ENCODE measurements around the gene SBF2.

The SBF2 gene

DNA sequence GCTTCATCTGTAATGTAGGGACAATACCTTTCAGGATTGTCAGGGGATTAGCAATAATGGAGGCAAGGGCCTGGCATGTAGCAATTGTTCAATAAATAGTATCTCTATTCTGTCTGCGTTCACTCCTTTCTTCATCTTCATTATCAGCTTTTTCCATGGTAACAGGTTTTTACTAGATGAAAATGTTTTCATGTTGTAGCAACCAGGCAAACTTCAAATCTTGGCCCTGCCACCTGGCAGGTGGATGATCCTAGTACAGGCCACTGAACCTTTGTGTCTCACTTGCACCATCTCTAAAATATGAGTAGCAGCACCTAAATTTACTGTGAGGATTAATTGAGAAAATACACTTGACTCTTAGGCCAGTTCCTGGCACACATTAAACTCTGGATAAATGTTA, 546.8 kb downstream of the SBF2 start:
- no peak for TF ChIP-seq POLR2AphosphoS5 (IDR thresholded peaks at IDR 0.05; ENCODE audit: low read depth, low read length)
- TF ChIP-seq, protein P1, sequence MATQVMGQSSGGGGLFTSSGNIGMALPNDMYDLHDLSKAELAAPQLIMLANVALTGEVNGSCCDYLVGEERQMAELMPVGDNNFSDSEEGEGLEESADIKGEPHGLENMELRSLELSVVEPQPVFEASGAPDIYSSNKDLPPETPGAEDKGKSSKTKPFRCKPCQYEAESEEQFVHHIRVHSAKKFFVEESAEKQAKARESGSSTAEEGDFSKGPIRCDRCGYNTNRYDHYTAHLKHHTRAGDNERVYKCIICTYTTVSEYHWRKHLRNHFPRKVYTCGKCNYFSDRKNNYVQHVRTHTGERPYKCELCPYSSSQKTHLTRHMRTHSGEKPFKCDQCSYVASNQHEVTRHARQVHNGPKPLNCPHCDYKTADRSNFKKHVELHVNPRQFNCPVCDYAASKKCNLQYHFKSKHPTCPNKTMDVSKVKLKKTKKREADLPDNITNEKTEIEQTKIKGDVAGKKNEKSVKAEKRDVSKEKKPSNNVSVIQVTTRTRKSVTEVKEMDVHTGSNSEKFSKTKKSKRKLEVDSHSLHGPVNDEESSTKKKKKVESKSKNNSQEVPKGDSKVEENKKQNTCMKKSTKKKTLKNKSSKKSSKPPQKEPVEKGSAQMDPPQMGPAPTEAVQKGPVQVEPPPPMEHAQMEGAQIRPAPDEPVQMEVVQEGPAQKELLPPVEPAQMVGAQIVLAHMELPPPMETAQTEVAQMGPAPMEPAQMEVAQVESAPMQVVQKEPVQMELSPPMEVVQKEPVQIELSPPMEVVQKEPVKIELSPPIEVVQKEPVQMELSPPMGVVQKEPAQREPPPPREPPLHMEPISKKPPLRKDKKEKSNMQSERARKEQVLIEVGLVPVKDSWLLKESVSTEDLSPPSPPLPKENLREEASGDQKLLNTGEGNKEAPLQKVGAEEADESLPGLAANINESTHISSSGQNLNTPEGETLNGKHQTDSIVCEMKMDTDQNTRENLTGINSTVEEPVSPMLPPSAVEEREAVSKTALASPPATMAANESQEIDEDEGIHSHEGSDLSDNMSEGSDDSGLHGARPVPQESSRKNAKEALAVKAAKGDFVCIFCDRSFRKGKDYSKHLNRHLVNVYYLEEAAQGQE (IDR thresholded peaks at IDR 0.05; ENCODE audit: insufficient read depth in 1 of 2, low read depth in 2 of 2, low read length in 2 of 2): no peak
- no peak for TF ChIP-seq SIN3A (IDR thresholded peaks at IDR 0.05; ENCODE audit: borderline replicate concordance, insufficient read depth, low read length)
- TF ChIP-seq FOXP2 (optimal IDR thresholded peaks at IDR 0.05; ENCODE audit: borderline replicate concordance, extremely low read depth, extremely low read length, insufficient read depth): no peak
- no peak for TF ChIP-seq TAF1 (IDR thresholded peaks at IDR 0.05; ENCODE audit: borderline replicate concordance, insufficient read depth, low read length)

DNA sequence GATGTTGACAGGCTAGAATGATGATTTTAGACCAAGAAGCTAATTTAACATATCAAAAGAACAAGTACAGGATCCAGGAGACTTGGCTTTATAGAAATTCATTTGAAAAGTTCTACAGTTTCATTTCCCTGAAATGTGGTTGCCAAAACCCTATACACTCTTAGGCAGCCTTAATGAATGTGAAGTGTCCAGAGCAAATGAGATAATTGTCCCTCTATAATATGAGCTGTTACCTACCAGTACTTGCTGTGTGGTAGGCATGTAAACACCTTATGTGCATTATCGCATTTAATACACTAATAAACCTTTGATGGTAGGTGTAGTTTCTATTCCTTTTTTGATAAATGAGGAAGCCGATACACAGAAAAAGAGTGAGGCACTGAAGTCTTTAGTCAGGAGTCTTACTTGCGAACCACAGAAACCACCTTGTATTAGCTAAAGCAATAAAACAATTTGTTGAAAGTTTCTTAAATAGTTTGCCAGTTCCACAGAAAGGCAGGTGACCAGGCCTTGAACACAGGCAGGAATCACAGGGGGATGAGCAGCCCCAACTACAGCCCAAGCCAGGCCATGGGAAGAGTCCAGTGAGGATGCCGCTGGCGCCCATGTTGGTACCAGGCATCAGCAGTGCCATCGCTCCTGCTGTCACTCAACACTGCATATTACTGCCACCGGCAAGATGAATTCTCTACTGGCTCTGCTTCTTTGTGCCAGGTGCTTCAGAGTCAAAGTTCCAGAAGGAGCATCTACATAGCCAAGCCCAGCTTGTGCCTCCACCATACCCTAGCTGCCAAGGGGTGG, 548.4 kb downstream of the SBF2 start:
- TF ChIP-seq FOXP2 (optimal IDR thresholded peaks at IDR 0.05; ENCODE audit: borderline replicate concordance, extremely low read depth, extremely low read length, insufficient read depth) (no peak), POLR2AphosphoS5 (IDR thresholded peaks at IDR 0.05; ENCODE audit: low read depth, low read length) (no peak), TAF1 (IDR thresholded peaks at IDR 0.05; ENCODE audit: borderline replicate concordance, insufficient read depth, low read length) (no peak)
- TF ChIP-seq, protein P1 (IDR thresholded peaks at IDR 0.05; ENCODE audit: insufficient read depth in 1 of 2, low read depth in 2 of 2, low read length in 2 of 2): no peak

- no peak for TF ChIP-seq SIN3A (IDR thresholded peaks at IDR 0.05; ENCODE audit: borderline replicate concordance, insufficient read depth, low read length)
- TF ChIP-seq, protein P1 (IDR thresholded peaks at IDR 0.05; ENCODE audit: insufficient read depth in 1 of 2, low read depth in 2 of 2, low read length in 2 of 2): no peak
Observed at GRCh38 chr11:9741260-9741659, 552.8 kb downstream of the SBF2 start.

DNA sequence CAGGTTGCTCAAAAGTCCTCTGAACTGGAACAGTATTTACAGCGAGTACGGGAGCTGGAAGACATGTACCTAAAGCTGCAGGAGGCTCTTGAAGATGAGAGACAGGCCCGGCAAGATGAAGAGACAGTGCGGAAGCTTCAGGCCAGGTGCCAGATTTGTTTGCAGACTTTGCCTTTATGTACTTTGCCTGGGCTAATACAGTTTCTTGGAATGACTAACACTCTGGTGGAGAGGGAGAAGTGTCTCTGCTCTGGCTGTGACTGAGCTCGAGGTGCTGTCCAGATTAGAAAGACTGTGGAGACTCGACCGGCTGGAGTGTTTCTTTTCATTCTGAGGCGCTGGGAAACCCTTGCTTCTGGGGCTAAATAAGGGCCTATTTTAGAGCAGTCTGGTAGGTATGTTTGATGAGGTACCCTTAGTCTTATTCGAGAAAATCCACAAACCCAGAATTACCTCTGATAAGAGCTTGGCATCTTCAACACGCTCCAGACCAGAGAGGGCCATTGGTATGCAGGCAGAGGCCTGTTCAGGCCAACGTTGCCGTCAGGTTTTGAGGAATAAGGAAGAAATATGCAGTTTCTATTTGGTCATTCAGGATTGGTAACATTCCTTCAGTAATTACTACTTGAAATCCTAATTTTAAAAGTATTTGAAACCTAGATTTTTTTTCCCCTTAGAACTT, 553.7 kb downstream of the SBF2 start:
- no peak for TF ChIP-seq FOXP2 (optimal IDR thresholded peaks at IDR 0.05; ENCODE audit: borderline replicate concordance, extremely low read depth, extremely low read length, insufficient read depth)
- no peak for TF ChIP-seq SIN3A (IDR thresholded peaks at IDR 0.05; ENCODE audit: borderline replicate concordance, insufficient read depth, low read length)
- TF ChIP-seq POLR2AphosphoS5 (IDR thresholded peaks at IDR 0.05; ENCODE audit: low read depth, low read length): no peak
- TF ChIP-seq TAF1 (IDR thresholded peaks at IDR 0.05; ENCODE audit: borderline replicate concordance, insufficient read depth, low read length): no peak
- TF ChIP-seq, protein P1 (IDR thresholded peaks at IDR 0.05; ENCODE audit: insufficient read depth in 1 of 2, low read depth in 2 of 2, low read length in 2 of 2): no peak

All from PFSK-1 (cell line).